GM12892 (cell line): Measurements from ENCODE around the gene MEA1.

Experiments used
- POLR2A ChIP-seq: IDR thresholded peaks from 2 replicates; pipeline ENCODE4 v1.6.1; 2011; ENCODE audit warnings: low read depth, low read length, control low read depth
- POLR2AphosphoS5 ChIP-seq: IDR thresholded peaks from 2 replicates; pipeline ENCODE4 v1.6.1; 2011; ENCODE audit warnings: low read depth, low read length, control low read depth

DNA sequence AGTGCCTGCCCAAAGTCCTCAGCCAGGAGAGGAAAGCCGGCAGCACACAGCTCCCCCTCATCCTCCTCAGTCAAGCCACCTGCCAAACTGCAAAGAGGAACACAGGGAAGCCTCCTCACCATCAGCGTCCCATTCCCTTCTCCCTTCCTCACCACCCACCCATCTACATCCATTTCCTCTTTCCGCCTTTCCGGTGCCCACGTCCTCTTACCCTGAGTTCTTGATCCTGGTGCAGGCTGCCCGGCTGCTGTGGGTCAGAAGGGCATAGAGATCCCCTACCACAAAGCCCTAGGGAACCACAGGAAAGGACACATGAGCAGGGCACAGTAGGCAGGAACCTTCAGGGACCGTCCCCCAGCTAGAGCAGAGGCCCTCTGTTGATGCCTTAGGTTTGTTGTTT lies 47.2 kb downstream of the MEA1 start:
- no peak for TF ChIP-seq POLR2A
- no peak for TF ChIP-seq POLR2AphosphoS5
